Endothelial cell of umbilical vein (primary cell): Measurements from ENCODE around the gene OXSR1.

Experiments used
- CTCF ChIP-seq, 2 donors: IDR thresholded peaks; 1 replicate in 1 of 2; 2 replicates in 1 of 2; pipeline ENCODE4 v1.5.1; 2011; ENCODE audit warnings: low read length in 2 of 2, mild to moderate bottlenecking in 2 of 2, moderate library complexity in 2 of 2, control low read depth in 1 of 2, inconsistent platforms in 1 of 2, low read depth in 1 of 2; ENCODE audit not compliant: insufficient read depth in 1 of 2; ENCODE audit errors: extremely low read depth in 1 of 2
- EZH2 ChIP-seq: IDR thresholded peaks from 2 replicates; pipeline ENCODE4 v1.6.1; 2012; ENCODE audit warnings: borderline replicate concordance, low read depth, mild to moderate bottlenecking, moderate library complexity, low read length, inconsistent platforms; ENCODE audit not compliant: severe bottlenecking
- TF ChIP-seq, protein P1 (sequence below): IDR thresholded peaks from 2 replicates; pipeline ENCODE4 v1.6.1; 2011; ENCODE audit not compliant: insufficient read depth, insufficient read length

DNA sequence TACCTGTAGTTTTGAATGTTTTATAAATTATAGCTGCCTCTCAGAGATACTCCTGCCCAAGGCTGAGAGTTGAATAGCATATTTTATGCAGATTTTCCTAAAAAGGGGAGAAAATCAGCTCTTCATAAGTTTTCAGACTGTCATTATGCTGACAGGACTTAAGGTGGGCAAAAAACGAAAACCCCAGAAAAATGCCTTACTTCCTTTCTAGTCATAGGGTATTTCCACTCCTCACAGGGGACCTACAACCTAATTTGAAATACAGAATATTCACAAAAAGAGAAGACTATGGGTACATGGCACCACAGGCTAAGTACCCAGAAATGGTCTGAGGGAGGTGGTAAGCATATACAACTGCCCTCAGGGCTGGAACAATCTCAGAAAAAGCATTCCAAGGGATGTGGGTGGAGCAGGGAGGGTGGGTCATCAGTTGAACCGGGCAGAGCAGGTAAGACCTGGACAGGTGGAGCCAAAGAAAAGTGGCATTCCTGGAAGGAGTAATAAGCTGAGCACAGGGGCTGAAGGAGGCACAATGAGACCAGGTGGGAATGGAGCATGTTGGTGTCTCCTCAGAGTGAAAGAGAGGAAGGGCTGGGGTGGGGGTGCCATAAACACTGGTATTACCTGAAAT, 10.6 kb upstream of the OXSR1 start:
- TF ChIP-seq CTCF (IDR thresholded peaks at IDR 0.05; ENCODE audit: extremely low read depth in 1 of 2, insufficient read depth in 1 of 2, low read depth in 1 of 2, low read length in 2 of 2) (no peak), EZH2 (no peak)
- TF ChIP-seq, protein P1, sequence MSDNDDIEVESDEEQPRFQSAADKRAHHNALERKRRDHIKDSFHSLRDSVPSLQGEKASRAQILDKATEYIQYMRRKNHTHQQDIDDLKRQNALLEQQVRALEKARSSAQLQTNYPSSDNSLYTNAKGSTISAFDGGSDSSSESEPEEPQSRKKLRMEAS = no peak
